NCI-H128 (cell line): ENCODE results near the gene AGPAT2.

ENCODE experiments used
- DNase-seq: peaks from one replicate; lab custom pipeline; 2025; ENCODE audit not compliant: unreplicated experiment; lab: John Stamatoyannopoulos, UW

The AGPAT2 gene

GRCh38 chr9:136665111-136665703 is 22.1 kb downstream of the AGPAT2 start:
- no peak for DNase-seq

- no peak for DNase-seq
These were observed 23.0 kb downstream of the AGPAT2 start for GRCh38 chr9:136664000-136664915.

- no peak for DNase-seq
These were observed 24.3 kb downstream of the AGPAT2 start, which contains the start of gene EGFL7 for GRCh38 chr9:136662656-136663581. TSS of gene EGFL7 (plus strand) at chr9:136662916. CDS start at chr9:136668283, 5,367 bp downstream.

- no peak for DNase-seq
These were observed 25.0 kb downstream of the AGPAT2 start for GRCh38 chr9:136662326-136662655.

GRCh38 chr9:136661641-136662325 is 25.5 kb downstream of the AGPAT2 start:
- DNase-seq, result no peak

- DNase-seq, result no peak
These were observed 26.2 kb downstream of the AGPAT2 start for GRCh38 chr9:136660971-136661550.

- no peak for DNase-seq
These were observed 27.1 kb downstream of the AGPAT2 start for GRCh38 chr9:136659861-136660784.

- DNase-seq, result no peak
These were observed 28.3 kb downstream of the AGPAT2 start for GRCh38 chr9:136658849-136659535.

- no peak for DNase-seq
These were observed 29.0 kb downstream of the AGPAT2 start for GRCh38 chr9:136657974-136658848.

GRCh38 chr9:136656795-136657611 is 30.3 kb downstream of the AGPAT2 start:
- no peak for DNase-seq

- no peak for DNase-seq
These were observed 31.0 kb downstream of the AGPAT2 start for GRCh38 chr9:136656183-136656738.

- DNase-seq, result no peak
These were observed 31.6 kb downstream of the AGPAT2 start for GRCh38 chr9:136655536-136656182.

- no peak for DNase-seq
These were observed 32.3 kb downstream of the AGPAT2 start for GRCh38 chr9:136654820-136655535.

GRCh38 chr9:136653323-136654079 is 33.8 kb downstream of the AGPAT2 start:
- no peak for DNase-seq

- DNase-seq, result no peak
These were observed 35.4 kb downstream of the AGPAT2 start for GRCh38 chr9:136651860-136652259.
